ENCODE results near the gene PANK2.

Gene PANK2

GRCh38 chr20:3971145-3971544 is 82.0 kb downstream of the PANK2 start:
- TF ChIP-seq TAF1 (IDR thresholded peaks at IDR 0.05; ENCODE audit: low read depth) (no peak), EGR1 (IDR thresholded peaks at IDR 0.05) (no peak), MAX (IDR thresholded peaks at IDR 0.05) (no peak)

DNA sequence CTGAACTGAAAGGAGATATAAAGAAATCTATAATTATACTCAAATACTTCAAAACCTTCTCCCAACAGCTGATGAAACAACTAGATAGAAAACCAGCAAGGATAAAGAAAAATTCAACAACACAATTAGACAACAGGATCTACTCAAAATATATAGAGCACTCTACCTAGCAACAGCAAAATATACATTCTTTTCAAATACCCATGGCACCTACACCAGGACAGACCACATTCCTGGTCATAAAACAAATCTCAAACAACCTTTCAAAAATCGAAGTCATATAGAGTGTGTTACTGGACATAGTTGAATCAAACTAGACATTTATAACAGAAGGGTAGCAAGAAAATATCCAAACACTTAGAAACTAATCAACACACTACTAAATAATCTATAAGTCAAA is 83.0 kb downstream of the PANK2 start:
- TF ChIP-seq TCF12 (IDR thresholded peaks at IDR 0.05; ENCODE audit: low read depth) (no peak), ZBTB7A (IDR thresholded peaks at IDR 0.05; ENCODE audit: low read depth) (no peak), EGR1 (IDR thresholded peaks at IDR 0.05) (no peak), CREB1 (IDR thresholded peaks at IDR 0.05; ENCODE audit: low read depth) (no peak), MAX (IDR thresholded peaks at IDR 0.05) (no peak), TAF1 (IDR thresholded peaks at IDR 0.05; ENCODE audit: low read depth) (no peak), YY1 (IDR thresholded peaks at IDR 0.05; ENCODE audit: low read depth) (no peak), CEBPB (IDR thresholded peaks at IDR 0.05) (no peak), NFIC (IDR thresholded peaks at IDR 0.05) (no peak), RAD21 (IDR thresholded peaks at IDR 0.05; ENCODE audit: low read depth) (no peak), EP300 (IDR thresholded peaks at IDR 0.05; ENCODE audit: borderline replicate concordance) (no peak), TEAD4 (IDR thresholded peaks at IDR 0.05) (no peak), FOXM1 (IDR thresholded peaks at IDR 0.05; ENCODE audit: borderline replicate concordance, low read depth) (no peak)
- TF ChIP-seq, protein P1, sequence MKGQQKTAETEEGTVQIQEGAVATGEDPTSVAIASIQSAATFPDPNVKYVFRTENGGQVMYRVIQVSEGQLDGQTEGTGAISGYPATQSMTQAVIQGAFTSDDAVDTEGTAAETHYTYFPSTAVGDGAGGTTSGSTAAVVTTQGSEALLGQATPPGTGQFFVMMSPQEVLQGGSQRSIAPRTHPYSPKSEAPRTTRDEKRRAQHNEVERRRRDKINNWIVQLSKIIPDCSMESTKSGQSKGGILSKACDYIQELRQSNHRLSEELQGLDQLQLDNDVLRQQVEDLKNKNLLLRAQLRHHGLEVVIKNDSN (IDR thresholded peaks at IDR 0.05), result no peak
- TF ChIP-seq, protein P2, sequence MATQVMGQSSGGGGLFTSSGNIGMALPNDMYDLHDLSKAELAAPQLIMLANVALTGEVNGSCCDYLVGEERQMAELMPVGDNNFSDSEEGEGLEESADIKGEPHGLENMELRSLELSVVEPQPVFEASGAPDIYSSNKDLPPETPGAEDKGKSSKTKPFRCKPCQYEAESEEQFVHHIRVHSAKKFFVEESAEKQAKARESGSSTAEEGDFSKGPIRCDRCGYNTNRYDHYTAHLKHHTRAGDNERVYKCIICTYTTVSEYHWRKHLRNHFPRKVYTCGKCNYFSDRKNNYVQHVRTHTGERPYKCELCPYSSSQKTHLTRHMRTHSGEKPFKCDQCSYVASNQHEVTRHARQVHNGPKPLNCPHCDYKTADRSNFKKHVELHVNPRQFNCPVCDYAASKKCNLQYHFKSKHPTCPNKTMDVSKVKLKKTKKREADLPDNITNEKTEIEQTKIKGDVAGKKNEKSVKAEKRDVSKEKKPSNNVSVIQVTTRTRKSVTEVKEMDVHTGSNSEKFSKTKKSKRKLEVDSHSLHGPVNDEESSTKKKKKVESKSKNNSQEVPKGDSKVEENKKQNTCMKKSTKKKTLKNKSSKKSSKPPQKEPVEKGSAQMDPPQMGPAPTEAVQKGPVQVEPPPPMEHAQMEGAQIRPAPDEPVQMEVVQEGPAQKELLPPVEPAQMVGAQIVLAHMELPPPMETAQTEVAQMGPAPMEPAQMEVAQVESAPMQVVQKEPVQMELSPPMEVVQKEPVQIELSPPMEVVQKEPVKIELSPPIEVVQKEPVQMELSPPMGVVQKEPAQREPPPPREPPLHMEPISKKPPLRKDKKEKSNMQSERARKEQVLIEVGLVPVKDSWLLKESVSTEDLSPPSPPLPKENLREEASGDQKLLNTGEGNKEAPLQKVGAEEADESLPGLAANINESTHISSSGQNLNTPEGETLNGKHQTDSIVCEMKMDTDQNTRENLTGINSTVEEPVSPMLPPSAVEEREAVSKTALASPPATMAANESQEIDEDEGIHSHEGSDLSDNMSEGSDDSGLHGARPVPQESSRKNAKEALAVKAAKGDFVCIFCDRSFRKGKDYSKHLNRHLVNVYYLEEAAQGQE (IDR thresholded peaks at IDR 0.05; ENCODE audit: low read depth), result no peak

- no peak for TF ChIP-seq TAF1 (IDR thresholded peaks at IDR 0.05; ENCODE audit: low read depth)
- TF ChIP-seq YY1 (IDR thresholded peaks at IDR 0.05; ENCODE audit: low read depth), result no peak
- TF ChIP-seq EP300 (IDR thresholded peaks at IDR 0.05; ENCODE audit: borderline replicate concordance), result no peak
- TF ChIP-seq EGR1 (IDR thresholded peaks at IDR 0.05), result no peak
- TF ChIP-seq MAX (IDR thresholded peaks at IDR 0.05), result no peak
- TF ChIP-seq FOXM1 (IDR thresholded peaks at IDR 0.05; ENCODE audit: borderline replicate concordance, low read depth), result no peak
These were observed 84.5 kb downstream of the PANK2 start for GRCh38 chr20:3973705-3974104.

GRCh38 chr20:3976511-3976910 is 87.3 kb downstream of the PANK2 start:
- TF ChIP-seq CREB1 (IDR thresholded peaks at IDR 0.05; ENCODE audit: low read depth) (no peak), NFIC (IDR thresholded peaks at IDR 0.05) (no peak), FOXM1 (IDR thresholded peaks at IDR 0.05; ENCODE audit: borderline replicate concordance, low read depth) (no peak), ZBTB7A (IDR thresholded peaks at IDR 0.05; ENCODE audit: low read depth) (no peak)
